ENCODE results near the gene EFNA1. TPM values are rescaled to one million over a fixed set of nuclear protein-coding genes. Genes with fewer than 3 reads are reported as not detected.

The EFNA1 gene
- total and polyA plus RNA-seq, 2 of the 13 experiments (the other 11 are each of a cell fraction or from before 2014, with no cell fraction given): 81.8 to 874 TPM

GRCh38 chr1:155167166-155168104, 39.8 kb downstream of the EFNA1 start (continued):
- no peak for TF ChIP-seq HNRNPH1 (optimal IDR thresholded peaks at IDR 0.05; ENCODE audit: low read depth, low read length)
- TF ChIP-seq POGK (CRISPR knock-in tag; conservative IDR thresholded peaks at IDR 0.05): no peak
- no peak for TF ChIP-seq FOXO4 (CRISPR knock-in tag; conservative IDR thresholded peaks at IDR 0.05)
- TF ChIP-seq PCBP1 (IDR thresholded peaks at IDR 0.05; ENCODE audit: borderline replicate concordance, low read depth, low read length): no peak
- no peak for TF ChIP-seq ZNF18 (CRISPR knock-in tag; IDR thresholded peaks at IDR 0.05; ENCODE audit: insufficient replicate concordance)
- TF ChIP-seq ZNF660 (CRISPR knock-in tag; IDR thresholded peaks at IDR 0.05; ENCODE audit: borderline replicate concordance, low read depth): no peak
- peak; percentile 98 for TF ChIP-seq STAG1 (CRISPR knock-in tag; IDR thresholded peaks at IDR 0.05)
- TF ChIP-seq ZNF879 (CRISPR knock-in tag; IDR thresholded peaks at IDR 0.05): no peak
- TF ChIP-seq GPN1 (CRISPR knock-in tag; IDR thresholded peaks at IDR 0.05; ENCODE audit: borderline replicate concordance): no peak
- TF ChIP-seq ZNF687 (CRISPR knock-in tag; IDR thresholded peaks at IDR 0.05): peak; percentile 52; the same call in 1 of the 2 replicates
- no peak for TF ChIP-seq POLR2A (IDR thresholded peaks at IDR 0.05; ENCODE audit: insufficient read depth in 1 of 2, low read depth in 2 of 2, low read length in 2 of 2)
- TF ChIP-seq GFI1 (CRISPR knock-in tag; IDR thresholded peaks at IDR 0.05; ENCODE audit: borderline replicate concordance): no peak
- no peak for TF ChIP-seq ZNF34 (CRISPR knock-in tag; IDR thresholded peaks at IDR 0.05; ENCODE audit: borderline replicate concordance)
- no peak for TF ChIP-seq SP4 (CRISPR knock-in tag; IDR thresholded peaks at IDR 0.05)
- no peak for TF ChIP-seq KDM4B (CRISPR knock-in tag; IDR thresholded peaks at IDR 0.05)
- TF ChIP-seq MXI1 (IDR thresholded peaks at IDR 0.05; ENCODE audit: borderline replicate concordance, low read depth, low read length): peak; percentile 26; the same call in 1 of the 3 replicates
- peak; percentile 65 for TF ChIP-seq SAP130 (CRISPR knock-in tag; IDR thresholded peaks at IDR 0.05; ENCODE audit: low read depth)
- no peak for TF ChIP-seq ZNF205 (CRISPR knock-in tag; IDR thresholded peaks at IDR 0.05)
- no peak for TF ChIP-seq ZNF329 (CRISPR knock-in tag; IDR thresholded peaks at IDR 0.05; ENCODE audit: low read depth)
- no peak for TF ChIP-seq TP53 (CRISPR knock-in tag; conservative IDR thresholded peaks at IDR 0.05)

Data from HepG2 (cell line).